Type B pancreatic cell (in vitro differentiated cells): Measurements from ENCODE around the gene DNAJC5G. TPM values are rescaled to one million over a fixed set of nuclear protein-coding genes. Genes with fewer than 3 reads are reported as not detected.

ENCODE experiments used
- DNase-seq: peaks from one replicate; pipeline ENCODE4 v3.0.0; 2021; ENCODE audit warnings: mixed read lengths; ENCODE audit not compliant: unreplicated experiment; ENCODE audit errors: extremely low spot score
- H3K27ac Mint-ChIP-seq: 2 replicates; pipeline ENCODE4 v1.8.0; 2021; ENCODE audit warnings: mild to moderate bottlenecking, mixed read lengths
- H3K27me3 Mint-ChIP-seq: 2 replicates; pipeline ENCODE4 v1.8.0; 2021; ENCODE audit warnings: mixed read lengths
- H3K36me3 Mint-ChIP-seq: 2 replicates; pipeline ENCODE4 v1.8.0; 2021; ENCODE audit warnings: mixed read lengths
- H3K4me1 Mint-ChIP-seq: one replicate; pipeline ENCODE4 v1.8.0; 2021; ENCODE audit warnings: mixed read lengths; ENCODE audit not compliant: unreplicated experiment
- H3K4me3 Mint-ChIP-seq: 2 replicates; pipeline ENCODE4 v1.8.0; 2021; ENCODE audit warnings: mild to moderate bottlenecking, mixed read lengths
- H3K9me3 Mint-ChIP-seq: 2 replicates; pipeline ENCODE4 v1.8.0; 2021; ENCODE audit warnings: mixed read lengths
- CTCF ChIP-seq: fragments of 200-600 bp; sonication (generic); conservative IDR thresholded peaks from 2 replicates; pipeline ENCODE4 v1.5.0; 2021; ENCODE audit warnings: antibody characterized with exemption, mild to moderate bottlenecking
- total RNA-seq: library from RNA; stranded (reverse); gene quantifications from 2 replicates; pipeline ENCODE4 v1.2.1, GENCODE V29; 2021; ENCODE audit warnings: low replicate concordance

DNAJC5G gene
- total RNA-seq, 1 donor from 2014 or later: not detected

DNA sequence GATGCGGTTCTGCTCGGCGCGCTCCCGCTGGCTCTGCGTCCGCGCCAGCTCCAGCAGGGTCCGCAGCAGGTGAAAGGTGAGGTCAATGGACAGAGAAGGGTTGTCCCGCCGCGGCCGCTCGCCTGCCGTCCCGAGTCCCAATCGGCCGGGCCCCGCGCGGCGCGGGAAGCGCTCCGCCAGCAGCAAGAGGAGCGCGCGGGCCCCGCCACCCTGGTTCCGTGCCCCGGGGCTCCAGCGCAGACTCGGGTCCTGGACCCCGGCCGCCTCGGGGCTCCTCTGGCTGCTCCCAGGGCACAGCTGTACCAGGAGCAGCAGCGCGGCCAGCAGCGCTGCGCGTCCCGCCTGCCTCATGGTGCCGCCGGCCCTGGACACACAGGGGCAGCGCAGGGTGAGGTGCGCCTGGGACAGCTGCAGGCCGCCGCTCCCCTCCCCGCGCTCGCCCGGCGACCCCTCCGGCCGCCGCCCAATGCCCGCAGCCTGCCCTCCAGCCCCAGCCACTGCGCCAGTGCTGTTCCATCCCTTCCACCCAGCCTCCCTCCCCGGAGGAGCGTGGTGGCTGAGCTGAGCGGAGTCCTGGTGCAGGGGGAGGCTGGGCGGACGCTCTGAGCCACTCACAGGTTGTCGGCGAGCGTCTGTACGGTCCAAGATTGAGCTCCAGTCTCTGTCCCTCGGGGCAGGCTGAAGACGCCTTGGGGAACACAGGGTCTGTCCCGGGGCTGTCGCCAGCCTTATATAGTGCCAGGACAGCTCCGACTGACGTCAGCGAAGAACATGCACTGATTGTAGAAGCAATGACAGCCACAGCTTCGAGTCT is 32.5 kb downstream of the DNAJC5G start:
- H3K36me3 Mint-ChIP-seq: peaks cover 13% of the 10 kb centered on the region
- H3K9me3 Mint-ChIP-seq: no peaks in the 10 kb centered on the region
- DNase-seq: no peak
- no peak for TF ChIP-seq CTCF
- H3K27me3 Mint-ChIP-seq: peaks cover 50% of the 10 kb centered on the region
- H3K4me3 Mint-ChIP-seq: no peak overlapping the region
- H3K4me1 Mint-ChIP-seq: no peaks in the 10 kb centered on the region
- no peak overlapping the region for H3K27ac Mint-ChIP-seq

DNA sequence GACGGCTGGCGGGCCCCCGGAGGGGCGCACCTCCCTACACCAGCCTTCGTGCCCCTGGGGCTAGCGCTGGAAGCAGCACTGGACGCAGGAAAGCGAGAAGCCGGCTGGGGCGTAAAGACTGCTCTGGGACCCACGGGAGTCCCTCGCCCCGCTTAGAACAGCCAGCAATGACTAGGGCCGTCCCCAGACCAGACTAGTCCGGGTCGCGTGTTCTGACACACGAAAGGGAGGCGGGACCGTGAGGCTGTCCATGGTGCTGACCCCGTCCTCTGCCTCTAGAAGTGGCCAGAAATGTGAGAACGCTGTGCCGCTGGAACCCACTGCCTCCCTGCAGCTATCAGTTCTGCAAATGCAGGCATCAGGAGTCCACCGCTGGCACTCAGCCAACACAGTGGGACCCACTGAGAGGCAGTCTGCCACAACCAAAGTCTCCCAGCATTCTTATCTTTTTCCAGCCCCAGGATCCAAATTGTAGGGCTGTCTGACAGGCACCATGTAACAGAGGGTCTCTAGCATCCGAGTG is 33.2 kb downstream of the DNAJC5G start, which contains the start of gene UCN:
UCN (minus strand) TSS at position 87 of the 523 bp plus-strand sequence. CDS start 550 bp downstream, outside the sequence.
- no peak for DNase-seq
- no peak for TF ChIP-seq CTCF
- Mint-ChIP-seq H3K9me3 (no peaks in the 10 kb centered on the region), H3K4me3 (no peak within 1 kb of the TSS), H3K36me3 (peaks cover 13% of the 10 kb centered on the region), H3K4me1 (no peaks in the 10 kb centered on the region), H3K27me3 (peaks cover 49% of the 10 kb centered on the region), H3K27ac (no peak within 1 kb of the TSS)

DNA sequence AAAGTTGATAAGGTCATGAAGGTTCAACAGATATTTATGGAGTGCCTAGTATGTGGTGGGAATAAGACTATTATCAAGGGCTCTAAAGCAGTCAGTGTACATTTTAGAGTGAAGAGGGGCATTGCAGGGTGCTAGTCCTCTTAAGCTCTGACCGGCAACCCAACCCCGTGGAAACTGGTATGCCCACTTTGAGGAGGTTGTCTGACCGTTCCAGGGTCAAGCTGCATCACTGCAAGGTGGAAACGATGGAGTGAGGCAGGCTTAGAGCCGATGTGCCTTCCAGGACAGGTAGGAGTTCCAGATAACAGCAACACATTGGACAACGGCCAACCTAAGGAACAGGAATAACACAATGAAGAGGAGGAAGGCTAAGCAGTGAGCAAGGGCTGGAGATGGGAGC is 34.4 kb downstream of the DNAJC5G start:
- TF ChIP-seq CTCF: no peak
- Mint-ChIP-seq H3K9me3 (no peaks in the 10 kb centered on the region), H3K27me3 (peaks cover 42% of the 10 kb centered on the region), H3K4me3 (no peak overlapping the region), H3K36me3 (peaks cover 13% of the 10 kb centered on the region), H3K27ac (no peak overlapping the region), H3K4me1 (no peaks in the 10 kb centered on the region)
- no peak for DNase-seq

DNA sequence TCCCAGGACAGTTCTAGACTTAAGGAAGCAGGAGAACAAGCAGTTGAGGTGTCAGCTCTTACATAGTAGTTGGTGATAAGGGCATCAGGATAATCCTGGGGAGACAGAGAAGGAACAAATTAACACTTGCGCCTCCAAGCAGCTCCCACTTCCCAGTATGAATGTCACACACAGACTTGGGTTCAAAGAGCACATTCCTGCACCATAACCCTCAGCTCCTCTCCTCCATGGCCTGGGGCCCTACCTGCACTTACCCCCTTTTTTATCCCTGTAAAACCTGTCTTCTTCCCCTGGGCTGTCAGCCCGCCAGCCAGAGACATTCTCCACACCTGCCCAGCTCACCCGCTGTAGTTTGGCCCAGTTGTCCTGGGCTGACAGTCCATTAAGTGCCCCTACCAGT is 36.9 kb downstream of the DNAJC5G start:
- Mint-ChIP-seq H3K27ac (no peak overlapping the region), H3K4me3 (no peak overlapping the region), H3K36me3 (peaks cover 13% of the 10 kb centered on the region), H3K27me3 (peaks cover 21% of the 10 kb centered on the region), H3K9me3 (no peaks in the 10 kb centered on the region), H3K4me1 (no peaks in the 10 kb centered on the region)
- no peak for TF ChIP-seq CTCF
- DNase-seq: no peak

GRCh38 chr2:27313882-27314645 is 38.8 kb downstream of the DNAJC5G start:
- Mint-ChIP-seq H3K4me1 (no peaks in the 10 kb centered on the region), H3K27ac (no peak overlapping the region), H3K27me3 (peaks cover 7% of the 10 kb centered on the region), H3K4me3 (no peak overlapping the region), H3K9me3 (no peaks in the 10 kb centered on the region), H3K36me3 (peaks cover 13% of the 10 kb centered on the region)
- TF ChIP-seq CTCF: no peak
- no peak for DNase-seq
